Hepatocyte (in vitro differentiated cells): ENCODE results near the gene PIGN. TPM values are rescaled to one million over a fixed set of nuclear protein-coding genes. Genes with fewer than 3 reads are reported as not detected.

Source experiments
- DNase-seq: peaks from one replicate; pipeline ENCODE4 v3.0.0-alpha.2; 2016; ENCODE audit warnings: low spot score
- H2AFZ ChIP-seq: fragments of 200-600 bp; sonication (generic); 2 replicates; pipeline ENCODE4 v1.6.0; 2016; ENCODE audit warnings: antibody characterized with exemption, mild to moderate bottlenecking
- H3K27ac ChIP-seq: fragments of 200-600 bp; sonication (generic); 2 replicates; pipeline ENCODE4 v1.5.1; 2016; ENCODE audit warnings: mild to moderate bottlenecking
- H3K27me3 ChIP-seq: fragments of 200-600 bp; sonication (generic); 2 replicates; pipeline ENCODE4 v1.6.1; 2016
- H3K36me3 ChIP-seq: fragments of 200-600 bp; sonication (generic); replicated peaks from 2 replicates; pipeline ENCODE4 v1.5.1; 2016; ENCODE audit warnings: low read depth; ENCODE audit not compliant: insufficient read depth
- H3K4me1 ChIP-seq: fragments of 200-600 bp; sonication (generic); 2 replicates; pipeline ENCODE4 v1.5.1; 2016; ENCODE audit warnings: mild to moderate bottlenecking, moderate library complexity; ENCODE audit not compliant: insufficient read depth
- H3K4me2 ChIP-seq: fragments of 200-600 bp; sonication (generic); 2 replicates; pipeline ENCODE4 v1.6.0; 2016
- H3K4me3 ChIP-seq: fragments of 200-600 bp; sonication (generic); 2 replicates; pipeline ENCODE4 v1.5.1; 2016; ENCODE audit warnings: mild to moderate bottlenecking
- H3K79me2 ChIP-seq: fragments of 200-600 bp; sonication (generic); 2 replicates; pipeline ENCODE4 v1.6.0; 2017; ENCODE audit warnings: mild to moderate bottlenecking
- H3K9me2 ChIP-seq: fragments of 200-600 bp; sonication (generic); replicated peaks from 2 replicates; pipeline ENCODE4 v1.6.0; 2017; ENCODE audit warnings: mild to moderate bottlenecking; ENCODE audit not compliant: insufficient read depth
- H3K9me3 ChIP-seq: fragments of 200-600 bp; sonication (generic); 2 replicates; pipeline ENCODE4 v1.5.1; 2016; ENCODE audit warnings: low read depth, mild to moderate bottlenecking
- H4K20me1 ChIP-seq: fragments of 200-600 bp; sonication (generic); 2 replicates; pipeline ENCODE4 v1.6.0; 2016; ENCODE audit warnings: mild to moderate bottlenecking; ENCODE audit not compliant: insufficient read depth, poor library complexity, severe bottlenecking
- CTCF ChIP-seq: fragments of 200-600 bp; sonication (generic); IDR thresholded peaks from 2 replicates; pipeline ENCODE4 v1.5.1; 2016; ENCODE audit warnings: antibody characterized with exemption, mild to moderate bottlenecking; ENCODE audit not compliant: poor library complexity
- EZH2 ChIP-seq: fragments of 200-600 bp; sonication (generic); IDR thresholded peaks from 2 replicates; pipeline ENCODE4 v1.6.1; 2016; ENCODE audit warnings: antibody characterized with exemption, mild to moderate bottlenecking, borderline replicate concordance
- EZH2phosphoT487 ChIP-seq: fragments of 200-600 bp; sonication (generic); IDR thresholded peaks from one replicate; pipeline ENCODE4 v1.6.1; 2018; ENCODE audit warnings: antibody characterized with exemption, mild to moderate bottlenecking, low read depth, moderate library complexity; ENCODE audit not compliant: unreplicated experiment, severe bottlenecking
- WGBS: methylation state at CpG from one replicate; pipeline ENCODE4 v1.1.6; 2016; ENCODE audit warnings: low lambda C conversion rate; ENCODE audit errors: missing lambda C conversion rate; 5-methylcytosine and 5-hydroxymethylcytosine counted together
- polyA plus RNA-seq: library from polyadenylated mRNA; unstranded; fragments of >200 nt; fragmentation: Nextera tagmentation; extraction: Ambion mirVana; gene quantifications from 2 replicates; pipeline ENCODE4 v1.2.1, GENCODE V29; 2016
- total RNA-seq: library from RNA; depleted of rRNA; stranded (reverse); fragments of >200 nt; gene quantifications from 2 replicates; pipeline ENCODE4 v1.2.3, GENCODE V29; 2014

PIGN gene
- total and polyA plus RNA-seq, 2 experiments from 2014 or later: 18.9 to 42.9 TPM

- no peak overlapping the region for H3K4me2 ChIP-seq
- H2AFZ ChIP-seq: no peak overlapping the region
- no peaks in the 10 kb centered on the region for H3K9me3 ChIP-seq
- no peaks in the 10 kb centered on the region for H3K4me1 ChIP-seq
- TF ChIP-seq EZH2 (no peak), EZH2phosphoT487 (no peak), CTCF (no peak)
- no peaks in the 10 kb centered on the region for H3K27me3 ChIP-seq
- H3K36me3 ChIP-seq: no peaks in the 10 kb centered on the region
- no peak overlapping the region for H3K27ac ChIP-seq
- no peak for DNase-seq
- no peaks in the 10 kb centered on the region for H4K20me1 ChIP-seq
- H3K9me2 ChIP-seq: no peaks in the 10 kb centered on the region
- no peak overlapping the region for H3K4me3 ChIP-seq
- no peaks in the 10 kb centered on the region for H3K79me2 ChIP-seq
- 47% methylated on average over 5 of the region's 5 CpGs for WGBS
Observed at GRCh38 chr18:62030091-62030985, 156.5 kb downstream of the PIGN start.

- Histone ChIP-seq H3K9me2 (no peaks in the 10 kb centered on the region), H3K4me1 (no peaks in the 10 kb centered on the region), H4K20me1 (no peaks in the 10 kb centered on the region), H3K9me3 (no peaks in the 10 kb centered on the region), H3K36me3 (no peaks in the 10 kb centered on the region), H2AFZ (no peak overlapping the region), H3K4me2 (no peak overlapping the region), H3K79me2 (no peaks in the 10 kb centered on the region), H3K27ac (no peak overlapping the region), H3K4me3 (no peak overlapping the region), H3K27me3 (no peaks in the 10 kb centered on the region)
- DNase-seq: no peak
- WGBS: 97% methylated on average over 2 of the region's 2 CpGs
- no peak for TF ChIP-seq EZH2phosphoT487
Observed at GRCh38 chr18:62028715-62029114, 158.1 kb downstream of the PIGN start.

- Histone ChIP-seq H3K27me3 (no peaks in the 10 kb centered on the region), H3K9me3 (no peaks in the 10 kb centered on the region), H4K20me1 (no peaks in the 10 kb centered on the region), H3K79me2 (no peaks in the 10 kb centered on the region), H3K27ac (no peak overlapping the region), H3K4me3 (no peak overlapping the region), H2AFZ (no peak overlapping the region), H3K4me2 (no peak overlapping the region), H3K36me3 (no peaks in the 10 kb centered on the region), H3K4me1 (no peaks in the 10 kb centered on the region), H3K9me2 (no peaks in the 10 kb centered on the region)
- no peak for DNase-seq
- TF ChIP-seq EZH2: no peak
- no peak for TF ChIP-seq CTCF
- 67% methylated on average over 6 of the region's 6 CpGs for WGBS
Observed at GRCh38 chr18:62027914-62028520, 158.8 kb downstream of the PIGN start.

GRCh38 chr18:62026586-62026985 is 160.3 kb downstream of the PIGN start:
- Histone ChIP-seq H2AFZ (no peak overlapping the region), H3K9me3 (no peaks in the 10 kb centered on the region), H4K20me1 (no peaks in the 10 kb centered on the region), H3K27me3 (no peaks in the 10 kb centered on the region), H3K4me2 (no peak overlapping the region), H3K27ac (no peak overlapping the region), H3K4me3 (no peak overlapping the region), H3K9me2 (no peaks in the 10 kb centered on the region), H3K36me3 (no peaks in the 10 kb centered on the region), H3K79me2 (no peaks in the 10 kb centered on the region), H3K4me1 (no peaks in the 10 kb centered on the region)
- WGBS: 95% methylated on average over 6 of the region's 6 CpGs
- DNase-seq: no peak
- TF ChIP-seq EZH2phosphoT487: no peak
- TF ChIP-seq CTCF: no peak
